K562 (cell line): ENCODE results near the gene COPE. TPM values are rescaled to one million over a fixed set of nuclear protein-coding genes. Genes with fewer than 3 reads are reported as not detected.

Source experiments
- ATAC-seq: fragments of 200-7000 bp; cut with Tn5 transposase; 3 replicates; pipeline ENCODE4 v1.9.1; 2020; ENCODE audit warnings: moderate library complexity
- BruUV-seq: library from RNA; stranded (reverse); fragments of 400-500 nt; replicated peaks from 2 replicates; lab custom pipeline; 2021; lab: Mats Ljungman, UMichigan
- CTCF ChIA-PET: fragments of 300-600 bp; formaldehyde crosslinking; extraction: SDS; loops from one replicate; lab custom pipeline; 2021; ENCODE audit warnings: low intra/inter-chr PET ratio; lab: Yijun Ruan, JAX
- POLR2A ChIA-PET: fragments of 300-600, 350-650 bp; sonication (Branson Sonifier 250); formaldehyde crosslinking; extraction: SDS; loops from one replicate; lab custom pipeline; 2021; ENCODE audit warnings: antibody characterized with exemption, inconsistent platforms; lab: Yijun Ruan, JAX
- DNase-seq, 4 experiments: peaks; one replicate each; pipeline versions ENCODE4 v3.0.0 to v3.0.0-alpha.2; 2011 to 2018; ENCODE audit warnings: low spot score in 3 of 4, mixed read lengths in 3 of 4; ENCODE audit errors: extremely low read depth in 1 of 4
- FAIRE-seq: peaks from 2 replicates; lab custom pipeline; 2011; peaks lifted over from hg19 to GRCh38; lab: Jason Lieb, UNC
- H2AFZ ChIP-seq: 2 replicates; pipeline ENCODE4 v1.6.0; 2011; ENCODE audit warnings: low read depth, low read length, control low read depth, inconsistent platforms
- H3K27ac ChIP-seq: fragments of 200-600 bp; 3 replicates; pipeline ENCODE4 v1.8.0; 2011; ENCODE audit warnings: low read depth, mild to moderate bottlenecking, control low read depth, inconsistent platforms, low read length, moderate library complexity, mixed read lengths; ENCODE audit errors: extremely low read depth
- H3K27me3 ChIP-seq, 2 experiments: fragments of 300-600 bp in 1 of 2; 2 replicates in 1 of 2; 3 replicates in 1 of 2; pipeline versions ENCODE4 v1.6.0 to v1.8.0; 2011; ENCODE audit warnings: inconsistent platforms in 2 of 2, low read length in 2 of 2, mild to moderate bottlenecking in 1 of 2, mixed read lengths in 1 of 2, moderate library complexity in 1 of 2; ENCODE audit not compliant: control insufficient read depth in 2 of 2, insufficient read depth in 2 of 2
- H3K36me3 ChIP-seq: fragments of 300-600 bp; 3 replicates; pipeline ENCODE4 v1.8.0; 2011; ENCODE audit warnings: mild to moderate bottlenecking, low read length, inconsistent platforms; ENCODE audit not compliant: control insufficient read depth, insufficient read depth
- H3K4me1 ChIP-seq, 2 experiments: fragments of 200-600 bp in 1 of 2; replicated peaks in 1 of 2; 2 replicates in 1 of 2; 3 replicates in 1 of 2; pipeline versions ENCODE4 v1.5.1 to v1.8.0; 2011; ENCODE audit warnings: inconsistent platforms in 2 of 2, low read length in 2 of 2, mild to moderate bottlenecking in 1 of 2, mixed read lengths in 1 of 2, moderate library complexity in 1 of 2; ENCODE audit not compliant: control insufficient read depth in 2 of 2, insufficient read depth in 2 of 2
- H3K4me2 ChIP-seq: 2 replicates; pipeline ENCODE4 v1.6.1; 2011; ENCODE audit warnings: low read length, control low read depth, inconsistent platforms, mixed read lengths; ENCODE audit not compliant: insufficient read depth
- H3K4me3 ChIP-seq: fragments of 200-600 bp; sonication (generic), shearing (Covaris generic); 2 replicates; pipeline ENCODE4 v1.5.1; 2016; ENCODE audit warnings: control low read depth, inconsistent platforms
- H3K79me2 ChIP-seq: fragments of 200-600 bp; 3 replicates; pipeline ENCODE4 v1.8.0; 2011; ENCODE audit warnings: low read length, inconsistent platforms; ENCODE audit not compliant: control insufficient read depth, insufficient read depth
- H3K9ac ChIP-seq, 2 experiments: 2 replicates each; pipeline versions ENCODE4 v1.6.0 to v1.6.1; 2011; ENCODE audit warnings: low read depth in 2 of 2, low read length in 2 of 2, control low read depth in 1 of 2, inconsistent platforms in 1 of 2, mild to moderate bottlenecking in 1 of 2, mixed read lengths in 1 of 2; ENCODE audit not compliant: insufficient read depth in 1 of 2
- H3K9me1 ChIP-seq: one replicate; pipeline ENCODE4 v1.6.0; 2011; ENCODE audit warnings: inconsistent platforms, mild to moderate bottlenecking, low read length, moderate library complexity; ENCODE audit not compliant: control insufficient read depth, insufficient read depth
- H3K9me3 ChIP-seq: replicated peaks from 2 replicates; pipeline ENCODE4 v1.5.1; 2011; ENCODE audit warnings: low read depth, low read length, inconsistent platforms; ENCODE audit not compliant: control insufficient read depth, insufficient read depth
- H4K20me1 ChIP-seq: replicated peaks from 2 replicates; pipeline ENCODE4 v1.6.1; 2011; ENCODE audit warnings: low read length, inconsistent platforms, mixed read lengths; ENCODE audit not compliant: control insufficient read depth, insufficient read depth
- ATF3 ChIP-seq, 2 experiments: fragments of 450-650 bp in 1 of 2; sonication (generic) in 1 of 2; formaldehyde crosslinking in 1 of 2; IDR thresholded peaks in 1 of 2; conservative IDR thresholded peaks in 1 of 2; 2 replicates each; pipeline versions ENCODE4 v1.6.1 to v1.8.1; 2016 to 2023; ENCODE audit warnings: mild to moderate bottlenecking in 2 of 2, moderate library complexity in 2 of 2, inconsistent platforms in 1 of 2, missing genetic modification reagents in 1 of 2
- HNRNPUL1 ChIP-seq: fragments of 200-400 bp; formaldehyde crosslinking; IDR thresholded peaks from 2 replicates; pipeline ENCODE4 v1.6.1; 2017; ENCODE audit warnings: low read length
- MAX ChIP-seq: sonication (generic); formaldehyde crosslinking; IDR thresholded peaks from 2 replicates; pipeline ENCODE4 v1.9.0; 2022; ENCODE audit warnings: mild to moderate bottlenecking, missing genetic modification reagents
- NFIC ChIP-seq: fragments of 450-650 bp; IDR thresholded peaks from 2 replicates; pipeline ENCODE4 v1.6.1; 2017; ENCODE audit warnings: mild to moderate bottlenecking, inconsistent platforms
- POLR2G ChIP-seq: fragments of 200-400 bp; formaldehyde crosslinking; IDR thresholded peaks from 2 replicates; pipeline ENCODE4 v1.6.1; 2017; ENCODE audit warnings: low read depth, mild to moderate bottlenecking, antibody characterized with exemption, low read length, moderate library complexity
- RERE ChIP-seq: sonication (generic); formaldehyde crosslinking; IDR thresholded peaks from 2 replicates; pipeline ENCODE4 v1.8.0; 2023; ENCODE audit warnings: missing genetic modification reagents, mild to moderate bottlenecking, borderline replicate concordance
- ZBTB33 ChIP-seq: sonication (generic); formaldehyde crosslinking; IDR thresholded peaks from 2 replicates; pipeline ENCODE4 v1.8.1; 2023; ENCODE audit warnings: mild to moderate bottlenecking, missing genetic modification reagents
- WGBS: fragments of 100-300 bp; shearing (Covaris generic); methylation state at CpG from one replicate; pipeline ENCODE4 v1.1.6; 2016; ENCODE audit warnings: low coverage, mixed read lengths; ENCODE audit not compliant: insufficient coverage; ENCODE audit errors: missing lambda C conversion rate; 5-methylcytosine and 5-hydroxymethylcytosine counted together
- in situ Hi-C: fragments of 300-500 bp; cut with MboI; formaldehyde crosslinking; loops from 4 replicates; pipeline ENCODE4 v1.15.0; 2018; ENCODE audit warnings: inconsistent platforms, mixed read lengths
- intact Hi-C: fragments of 100-400 bp; cut with micrococcal nuclease; formaldehyde crosslinking; loops from 2 replicates; pipeline ENCODE4 v1.14.2; 2022
- polyA plus RNA-seq, 8 experiments: library from polyadenylated mRNA; depleted of rRNA in 4 of 8; stranded (reverse) in 5 of 8; unstranded in 3 of 8; fragments of >200 nt; fragmentation: Nextera tagmentation in 2 of 8; fragmentation: Illumina TruSeq in 1 of 8; extraction: Ambion mirVana in 2 of 8; extraction: Trizol in 1 of 8; gene quantifications; 2 replicates each; pipeline versions ENCODE4 v1.2.1 to v1.2.3, GENCODE V29; 2011 to 2014; ENCODE audit warnings: inconsistent platforms in 1 of 8, missing spikeins in 1 of 8
- total RNA-seq, 7 experiments: library from RNA; depleted of rRNA in 6 of 7; stranded (reverse); fragments of >200 nt in 6 of 7; fragmentation: Illumina TruSeq in 2 of 7; extraction: Trizol in 2 of 7; gene quantifications; 2 replicates each; pipeline versions ENCODE4 v1.2.1 to v1.2.3, GENCODE V29; 2011 to 2021; ENCODE audit warnings: low replicate concordance in 1 of 7

Gene COPE
- total and polyA plus RNA-seq, 9 of the 15 experiments (the other 6 are each of a cell fraction or from before 2014, with no cell fraction given) = 5.8 to 273 (median 147) TPM

GRCh38 chr19:18903156-18904037 is 15.8 kb downstream of the COPE start:
- H3K4me3 ChIP-seq = no peak overlapping the region
- H3K27ac ChIP-seq = no peak overlapping the region
- H3K27me3 ChIP-seq = no peaks in the 10 kb centered on the region
- peaks cover 3% of the 10 kb centered on the region for H3K9me1 ChIP-seq
- H3K9me3 ChIP-seq = no peaks in the 10 kb centered on the region
- H2AFZ ChIP-seq = no peak overlapping the region
- WGBS = 87% methylated on average over 25 of the region's 29 CpGs
- FAIRE-seq = no peak
- CTCF ChIA-PET = no interaction called here
- H4K20me1 ChIP-seq = peaks cover 13% of the 10 kb centered on the region; the same call in 1 of the 2 replicates
- peaks cover 69% of the 10 kb centered on the region; the same call in 2 of the 3 replicates for H3K36me3 ChIP-seq
- H3K79me2 ChIP-seq = no peaks in the 10 kb centered on the region
- POLR2A ChIA-PET = interaction anchor here (0.5 to 1.4 kb wide), 4 partner anchors 10 to 342 kb away, joined by 3 to 5 read pairs (median 3); no protein-coding TSS in a partner anchor
- intact Hi-C loops (no loop called here), in situ Hi-C loops (no loop called here)
- ATAC-seq = peak; percentile 10; the same call in 2 of the 3 replicates
- peaks cover 5 to 59% of the 10 kb centered on the region in 2 experiments for H3K4me1 ChIP-seq
- no peak overlapping the region for H3K4me2 ChIP-seq
- no TSS peak for BruUV-seq
- no peak for DNase-seq
- peak overlapping the region in 1 of 2 experiments; percentile 2; a peak in 1 of 4 replicates for H3K9ac ChIP-seq
- peak; percentile 59 for TF ChIP-seq POLR2G
- peak; percentile 100 for TF ChIP-seq ZBTB33
- no peak for TF ChIP-seq RERE (CRISPR knock-in tag)
- TF ChIP-seq HNRNPUL1 = no peak
- peak; percentile 22; the same call in 1 of the 2 replicates for TF ChIP-seq ATF3 (IDR thresholded peaks at IDR 0.05)
- TF ChIP-seq ATF3 (CRISPR knock-in tag; conservative IDR thresholded peaks at IDR 0.05) = no peak
- 0 out of 2 replicates have a peak, but pooled peaks have one; percentile 11 for TF ChIP-seq NFIC
- peak; percentile 54; the same call in 1 of the 2 replicates for TF ChIP-seq MAX
